HG03139 (cell line): ENCODE measurements around the gene SLC25A23.
"Not testable (repeated sequence)": the region's sequence is repeated elsewhere in the genome, so short reads cannot be mapped to it uniquely, and the experiment has no call there.

ENCODE experiments used
- ATAC-seq: cut with Tn5 transposase; IDR thresholded peaks from one replicate; pipeline ENCODE4 v1.9.1; 2021; ENCODE audit not compliant: unreplicated experiment

SLC25A23 gene

DNA sequence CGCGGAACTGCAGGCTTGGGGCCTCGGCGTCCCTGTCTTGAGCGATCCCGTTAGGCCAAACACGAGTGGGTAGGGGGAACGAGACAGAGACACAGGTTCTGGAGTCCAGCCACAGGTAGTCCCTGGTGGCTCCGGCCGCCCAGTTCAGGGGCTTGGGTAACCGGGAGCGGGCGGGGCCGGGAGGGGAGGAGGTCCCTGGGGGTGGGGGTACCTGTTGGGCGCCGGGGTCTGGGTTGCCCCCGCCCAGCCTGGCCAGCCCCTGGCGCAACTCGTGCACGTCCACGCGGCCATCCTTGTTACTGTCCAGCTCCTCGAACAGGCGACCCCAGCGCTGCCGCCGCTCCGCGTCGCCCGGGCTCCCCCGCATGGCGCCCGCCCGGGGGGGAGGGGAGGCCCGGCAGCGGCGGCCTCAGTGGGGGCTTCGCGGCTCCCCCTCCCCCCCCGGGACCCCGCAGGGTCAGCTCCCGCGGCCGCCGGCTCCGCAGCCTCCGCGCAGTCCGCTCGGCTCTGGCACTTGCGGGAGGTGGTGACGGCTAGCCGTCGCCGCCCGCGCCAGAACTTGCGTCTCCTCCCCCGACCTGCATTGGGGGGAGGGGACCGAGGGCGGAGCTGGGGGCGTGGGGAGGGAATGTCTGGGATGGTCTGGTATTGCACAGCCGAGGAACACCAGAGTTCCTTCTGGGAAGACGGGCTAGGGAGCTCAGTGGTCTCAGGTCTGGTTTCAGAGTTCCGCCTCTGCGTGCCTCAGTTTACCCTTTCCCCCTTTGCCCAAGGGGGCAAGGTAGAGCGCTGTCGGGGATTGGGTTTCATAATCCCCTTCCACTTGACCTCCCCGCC lies at the start of gene SLC25A23:
SLC25A23 (minus strand) TSS at position 531 of the 837 bp plus-strand sequence; CDS start at position 367, 164 bp downstream.
- peak; percentile 24 for ATAC-seq

- ATAC-seq = not testable (repeated sequence)
These were observed 48.6 kb upstream of the SLC25A23 start for GRCh38 chr19:6508028-6508771.

- ATAC-seq = no peak
These were observed 44.0 kb upstream of the SLC25A23 start for GRCh38 chr19:6503407-6504201.

DNA sequence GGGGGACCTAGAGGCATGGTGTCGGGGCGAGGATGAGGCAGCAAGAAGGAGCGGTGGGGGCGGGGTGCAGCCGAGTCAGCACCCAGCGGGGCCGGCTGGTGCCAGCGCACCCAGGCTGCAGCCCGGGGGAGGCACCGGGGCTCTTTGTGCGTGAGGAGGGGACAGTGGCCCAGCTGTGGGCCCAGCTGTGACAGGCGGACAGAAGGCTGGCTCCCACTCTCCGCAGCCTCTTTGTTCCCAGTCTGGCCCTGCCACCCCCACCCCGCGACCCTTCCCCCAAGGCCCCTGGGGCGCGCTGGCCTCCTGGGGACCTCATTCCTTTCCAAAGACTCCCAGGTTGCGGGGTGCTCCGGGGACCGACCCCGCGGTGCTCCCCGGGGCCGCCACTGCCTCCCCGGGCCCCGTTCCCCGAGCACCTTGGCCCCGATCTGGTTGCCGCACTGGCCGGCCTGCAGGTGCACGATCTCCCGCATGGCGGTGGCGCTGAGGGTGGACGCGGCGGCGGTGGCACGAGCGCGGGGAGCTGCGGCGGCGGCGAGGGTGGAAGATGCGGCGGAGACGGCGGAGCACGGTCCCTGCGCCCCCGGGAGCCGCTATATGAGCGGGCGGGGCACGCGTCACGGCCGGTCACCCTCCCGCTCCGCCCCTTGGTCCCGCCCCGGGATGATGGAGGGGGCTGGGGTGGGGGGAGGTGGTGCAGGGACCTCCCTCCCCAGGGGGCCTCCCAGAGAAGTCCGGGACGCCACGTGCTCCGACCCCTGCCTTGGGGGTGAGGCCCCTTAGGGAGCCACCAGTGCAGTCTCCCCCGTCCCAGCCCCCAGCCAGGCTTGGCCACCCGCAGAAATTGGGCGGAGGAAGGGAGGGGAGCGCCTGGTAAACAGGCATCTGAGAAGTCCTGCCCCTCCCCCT lies 42.4 kb upstream of the SLC25A23 start, which contains the start of gene TUBB4A:
TUBB4A (minus strand) TSS at position 570 of the 909 bp plus-strand sequence; CDS start at position 473, 97 bp downstream.
- ATAC-seq = no peak

GRCh38 chr19:6500837-6501739 lies 41.5 kb upstream of the SLC25A23 start:
- ATAC-seq = no peak

DNA sequence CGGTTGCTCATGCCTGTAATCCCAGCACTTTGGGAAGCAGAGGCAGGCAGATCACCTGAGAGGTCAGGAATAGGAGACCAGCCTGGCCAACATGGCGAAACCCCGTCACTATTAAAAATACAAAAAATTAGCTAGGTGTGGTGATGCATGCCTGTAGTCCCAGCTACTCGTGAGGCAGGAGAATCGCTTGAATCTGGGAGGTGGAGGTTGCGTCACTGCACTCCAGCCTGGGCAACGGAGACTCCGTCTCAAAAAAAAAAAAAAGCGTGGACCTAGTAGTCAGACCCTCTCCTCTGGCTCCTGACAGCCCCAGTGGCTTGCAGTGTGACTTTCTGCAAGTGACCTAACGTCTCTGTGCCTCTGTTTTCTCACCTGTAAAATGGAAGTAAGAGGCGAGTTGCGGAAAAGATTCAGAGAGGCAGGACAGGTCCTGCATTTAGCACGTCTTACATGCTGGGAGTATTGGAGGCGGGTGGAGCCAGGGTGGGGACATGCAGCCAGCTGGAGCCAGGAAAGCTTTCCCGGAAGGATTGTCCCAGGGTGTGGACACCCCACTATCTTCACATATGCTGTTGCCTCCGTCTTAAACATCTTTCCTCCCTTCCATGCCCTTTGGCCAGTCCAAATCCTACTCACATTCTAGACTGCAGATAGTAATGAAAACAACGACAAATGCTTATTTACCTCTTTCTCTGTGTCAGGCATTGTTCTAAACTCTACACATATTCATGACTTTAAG lies 39.6 kb upstream of the SLC25A23 start:
- no peak for ATAC-seq

DNA sequence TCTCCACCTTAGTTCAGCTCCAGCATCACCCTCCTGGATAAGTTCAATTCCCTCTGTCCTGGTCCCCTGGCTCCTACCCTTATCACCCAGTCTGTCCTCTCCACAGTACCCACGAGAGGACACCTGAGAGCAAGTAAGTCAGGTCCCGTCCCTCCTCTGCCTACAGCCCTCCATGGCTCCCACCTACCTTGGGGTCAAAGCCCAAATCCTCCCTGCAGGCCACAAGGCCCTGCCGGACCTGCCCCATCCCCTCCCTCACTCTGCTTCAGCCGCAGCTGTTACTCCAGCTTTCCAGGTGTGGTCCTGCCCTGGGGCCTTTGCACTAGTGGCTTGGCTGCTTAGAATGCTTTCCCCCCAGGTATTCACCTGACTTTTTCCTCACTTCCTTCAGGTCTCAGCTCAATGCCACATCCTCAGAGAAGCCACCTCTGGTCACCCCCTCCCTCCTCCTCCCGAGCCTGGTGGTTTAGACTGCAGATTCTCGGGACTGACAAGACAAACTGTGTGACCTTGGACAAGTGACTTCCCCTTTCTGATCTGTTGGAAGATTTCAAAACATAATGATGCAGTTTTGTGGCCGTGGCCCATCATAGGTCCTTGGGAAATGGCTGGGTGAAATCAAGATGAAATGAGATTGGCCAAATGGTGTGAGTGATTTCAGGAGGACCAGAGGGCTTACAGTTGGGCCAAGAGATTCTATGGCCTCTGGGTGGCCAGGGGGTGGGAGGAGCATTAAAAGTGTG lies 38.9 kb upstream of the SLC25A23 start:
- no peak for ATAC-seq

- ATAC-seq = no peak
These were observed 36.4 kb upstream of the SLC25A23 start for GRCh38 chr19:6495947-6496346.

DNA sequence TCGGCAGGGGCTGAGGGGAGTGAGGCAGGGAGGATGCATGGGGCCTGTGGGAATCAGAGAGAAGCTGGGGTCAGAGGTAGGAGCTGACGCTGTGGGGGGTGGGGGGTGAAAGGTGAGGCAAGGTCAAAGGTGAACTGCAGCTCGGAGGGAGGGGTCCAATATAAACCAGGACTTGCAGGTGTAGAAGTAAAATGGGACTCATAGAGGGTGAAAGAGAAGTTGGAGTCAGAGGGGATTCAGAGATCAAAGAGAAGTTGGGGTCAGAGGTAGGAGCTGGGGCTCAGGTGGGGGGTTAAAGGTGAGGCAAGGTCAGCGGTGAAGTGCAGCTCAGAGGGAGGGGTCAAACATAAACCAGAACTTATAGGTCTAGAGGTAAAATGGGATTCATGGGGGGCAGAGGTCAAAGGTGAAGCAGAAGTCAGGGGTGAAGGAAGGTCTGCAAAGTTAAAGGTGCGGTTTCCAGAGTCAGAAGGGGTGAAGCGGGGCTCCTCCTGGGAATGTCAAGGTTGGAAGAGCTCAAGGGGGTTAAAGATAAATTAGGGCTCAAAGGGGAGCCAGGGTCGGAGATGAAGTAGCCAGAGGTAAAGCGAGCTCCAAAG lies 34.9 kb upstream of the SLC25A23 start:
- no peak for ATAC-seq

DNA sequence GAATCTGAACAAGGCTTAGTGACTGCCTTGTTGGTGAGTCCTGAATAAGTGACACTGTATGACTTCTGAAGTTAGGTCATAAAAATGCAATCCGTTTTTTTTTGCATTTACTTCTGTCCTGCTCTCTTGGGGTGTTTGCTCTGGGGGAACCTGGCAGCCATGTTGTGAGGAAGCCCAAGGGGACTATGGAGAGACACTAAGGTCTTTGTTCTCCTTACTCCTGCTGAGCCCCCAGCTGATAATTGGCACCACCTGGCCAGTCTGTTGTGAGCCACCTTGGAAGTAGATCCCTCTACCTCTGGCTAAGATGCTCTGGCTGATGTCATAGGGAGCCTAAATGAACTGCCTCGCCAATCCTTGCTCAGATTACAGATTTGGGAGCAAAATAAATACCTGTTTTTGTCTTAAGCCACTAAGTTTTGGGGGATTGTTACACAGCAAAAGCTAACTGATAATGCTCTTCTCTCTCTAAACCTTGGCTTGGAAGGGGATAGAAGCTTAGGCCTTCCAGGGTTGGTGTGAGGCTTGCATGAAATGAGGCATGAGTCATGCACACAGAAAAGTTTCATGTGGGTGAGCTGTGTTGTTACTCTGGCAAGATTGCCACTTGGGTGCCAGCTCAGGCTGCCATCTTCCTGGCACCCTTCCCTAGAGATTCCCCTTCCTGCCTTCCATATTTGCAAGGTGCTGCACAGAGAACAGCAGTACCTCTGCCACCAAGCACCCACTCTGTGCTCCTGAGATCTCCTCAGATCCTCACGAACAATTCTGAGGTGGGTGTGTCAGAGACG lies 32.4 kb upstream of the SLC25A23 start:
- no peak for ATAC-seq

GRCh38 chr19:6490134-6490533 lies 30.5 kb upstream of the SLC25A23 start:
- no peak for ATAC-seq

GRCh38 chr19:6489278-6490061 lies 29.9 kb upstream of the SLC25A23 start:
- ATAC-seq = no peak

DNA sequence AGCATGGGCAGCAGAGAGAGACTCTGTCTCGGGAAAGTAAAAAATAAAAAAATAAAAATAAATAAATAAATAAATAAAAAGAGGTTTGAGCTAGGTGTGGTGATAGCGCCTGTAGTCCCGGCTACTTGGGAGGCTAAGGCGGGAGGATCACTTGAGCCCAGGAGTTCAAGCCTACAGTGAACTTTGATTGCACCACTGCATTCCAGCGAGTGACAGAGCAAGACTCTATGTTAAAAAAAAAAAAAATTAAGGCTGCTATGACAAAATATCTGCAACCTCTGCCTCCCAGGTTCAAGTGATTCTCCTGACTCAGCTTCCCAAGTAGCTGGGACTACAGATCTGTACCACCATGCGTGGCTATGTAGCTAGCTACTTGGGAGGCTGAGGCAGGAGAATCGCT lies 25.2 kb upstream of the SLC25A23 start:
- ATAC-seq = no peak

- no peak for ATAC-seq
These were observed 24.6 kb upstream of the SLC25A23 start for GRCh38 chr19:6484230-6484629.

DNA sequence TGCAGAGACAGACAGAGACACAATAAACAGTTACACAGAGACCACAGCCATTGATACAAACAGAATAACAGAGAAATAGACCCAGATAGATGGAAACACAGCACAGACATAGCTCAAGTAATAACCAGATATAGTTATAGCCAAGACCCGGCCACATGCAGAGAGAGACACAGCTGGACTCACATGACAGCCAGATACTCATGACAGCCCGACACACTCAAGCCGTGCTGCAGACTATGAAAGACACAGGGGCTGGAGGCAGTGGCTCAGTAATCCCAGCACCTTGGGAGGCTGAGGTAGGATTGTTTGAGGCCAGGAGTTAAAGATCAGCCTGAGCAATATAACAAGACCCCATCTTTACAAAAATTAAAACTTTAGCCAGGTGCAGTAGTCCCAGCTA lies 23.6 kb upstream of the SLC25A23 start:
- ATAC-seq = no peak

GRCh38 chr19:6482343-6482686 lies 22.7 kb upstream of the SLC25A23 start:
- ATAC-seq = no peak
